Activated gamma-delta T cell treated with anti-CD3 and anti-CD28 coated beads, Interleukin-2, amount 50 U/mL, for 16 hours (primary cell): ENCODE measurements around the gene ST8SIA2.

ENCODE experiments used
- DNase-seq: peaks from one replicate; pipeline ENCODE4 v3.0.0-alpha.2; 2020; ENCODE audit warnings: low read depth

ST8SIA2 gene

GRCh38 chr15:92494806-92495336 lies 101.2 kb downstream of the ST8SIA2 start:
- no peak for DNase-seq

- no peak for DNase-seq
These were observed 101.8 kb downstream of the ST8SIA2 start for GRCh38 chr15:92495446-92495845.

GRCh38 chr15:92499731-92500530 lies 106.2 kb downstream of the ST8SIA2 start:
- no peak for DNase-seq

- DNase-seq: no peak
These were observed 108.7 kb downstream of the ST8SIA2 start for GRCh38 chr15:92502336-92502735.

GRCh38 chr15:92502930-92503857 lies 109.5 kb downstream of the ST8SIA2 start:
- no peak for DNase-seq

- DNase-seq: no peak
These were observed 110.2 kb downstream of the ST8SIA2 start for GRCh38 chr15:92503889-92504288.

- DNase-seq: no peak
These were observed 111.9 kb downstream of the ST8SIA2 start for GRCh38 chr15:92505611-92506010.

- no peak for DNase-seq
These were observed 112.8 kb downstream of the ST8SIA2 start for GRCh38 chr15:92506506-92506905.

- DNase-seq: no peak
These were observed 116.6 kb downstream of the ST8SIA2 start for GRCh38 chr15:92510163-92510882.
